Posterior vena cava (tissue), 2 donors: Measurements from ENCODE around the gene PSG7. TPM values are rescaled to one million over a fixed set of nuclear protein-coding genes. Genes with fewer than 3 reads are reported as not detected.
"Not testable (repeated sequence)": the region's sequence is repeated elsewhere in the genome, so short reads cannot be mapped to it uniquely, and the experiment has no call there.

Experiments
- DNase-seq: peaks from one replicate; pipeline ENCODE4 v3.0.0-alpha.2; 2020; ENCODE audit warnings: low spot score
- intact Hi-C, 2 donors: fragments of 100-400 bp; cut with DNase I; formaldehyde crosslinking; loops; one replicate each; pipeline versions ENCODE4 v1.14.1 to v1.14.2; 2022 to 2023
- total RNA-seq, 2 donors: library from RNA; stranded (reverse); fragmentation: NEBNext Ultra II Directional; extraction: Animal tissue kit (Norgen Biotek cat#: 25700); gene quantifications; one replicate each; pipeline ENCODE4 v1.2.1, GENCODE V29; 2021
- donor health status: DM: yes; HTN: yes; CAD: no.
- donor health status: DM: yes; HTN: yes; CAD: no.

PSG7 gene
- total RNA-seq, 2 donors from 2014 or later = not detected

DNA sequence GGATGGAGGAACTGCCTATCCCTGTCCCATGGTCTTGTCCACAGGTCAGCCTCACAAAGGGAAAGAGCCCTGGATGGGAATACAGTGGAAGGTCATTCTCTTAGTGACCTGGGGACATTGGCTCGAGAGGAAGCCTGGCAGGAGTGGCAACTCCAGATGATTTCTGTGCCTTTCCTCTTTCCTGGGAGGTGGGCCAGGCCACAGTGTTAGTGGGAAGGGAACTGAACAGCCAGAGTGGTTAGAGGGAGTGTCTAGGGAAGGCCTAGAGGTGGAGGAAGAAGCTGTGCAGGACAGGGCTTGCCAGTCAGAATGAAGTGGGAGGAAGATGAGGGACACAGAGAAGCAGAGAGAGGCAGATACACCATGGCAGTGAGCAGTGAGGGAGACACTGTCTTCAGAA is 61.1 kb downstream of the PSG7 start:
- not testable (repeated sequence) for DNase-seq

DNA sequence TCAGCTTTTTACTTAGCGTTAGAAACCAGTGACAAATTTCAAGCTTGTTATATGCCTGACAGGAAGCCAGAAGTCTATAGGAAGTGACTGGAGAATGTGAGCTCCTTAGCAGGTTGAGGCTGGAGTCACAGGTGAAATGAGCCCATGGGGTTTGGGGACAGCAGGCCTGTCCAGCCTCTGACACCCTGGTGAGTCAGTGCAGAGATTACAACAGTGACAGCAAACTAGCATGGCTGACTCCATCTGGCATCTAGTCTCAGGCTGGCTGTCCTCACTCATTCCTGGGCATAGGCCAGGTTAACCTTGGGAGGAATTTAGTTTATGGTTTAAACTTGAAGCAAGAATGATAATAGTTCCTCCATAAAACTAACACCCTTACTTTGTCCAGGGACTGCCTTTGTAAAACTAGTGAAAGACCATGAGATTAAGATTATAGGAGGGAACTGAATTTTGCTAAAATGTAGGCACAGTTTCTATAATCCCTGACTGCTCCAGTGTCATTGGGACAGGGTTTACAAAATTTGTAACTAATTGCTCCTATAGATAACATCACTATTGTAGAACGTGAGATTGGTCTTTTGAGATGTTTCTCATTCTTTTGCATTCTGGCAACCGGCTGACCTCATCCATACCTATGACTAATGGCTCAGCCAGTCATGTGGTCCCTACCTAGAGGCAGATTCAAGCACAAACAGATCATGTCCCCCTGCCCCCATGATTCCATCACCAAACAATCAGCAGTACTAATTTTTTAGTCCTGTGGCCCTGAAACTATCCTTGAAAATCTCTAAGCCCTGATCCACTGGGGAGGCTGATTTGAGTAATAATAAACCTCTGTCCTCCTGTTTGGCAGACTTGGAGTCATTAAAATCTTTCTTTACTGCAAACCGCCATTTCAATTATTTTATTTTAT is 61.9 kb downstream of the PSG7 start:
- DNase-seq, intact Hi-C loops: not testable (repeated sequence)

More for the DNA sequence above, 61.1 kb downstream of the PSG7 start:
- intact Hi-C loops = not testable (repeated sequence)

DNA sequence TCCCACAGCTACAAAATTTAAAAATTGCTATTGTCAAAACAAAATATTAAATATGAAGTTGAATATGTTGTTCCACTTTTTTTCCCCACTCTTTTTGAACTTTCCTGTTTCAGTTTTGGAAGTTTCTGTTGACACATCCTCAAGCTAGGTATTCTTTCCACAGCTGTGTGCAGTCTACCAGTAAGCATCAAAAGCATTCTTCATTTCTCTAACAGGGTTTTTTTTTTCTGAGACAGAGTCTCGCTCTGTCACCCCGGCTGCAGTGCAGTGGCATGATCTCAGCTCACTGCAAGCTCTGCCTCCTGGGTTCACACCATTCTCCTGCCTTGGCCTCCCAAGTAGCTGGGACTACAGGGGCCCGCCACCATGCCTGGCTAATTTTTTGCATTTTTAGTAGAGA is 62.9 kb downstream of the PSG7 start:
- DNase-seq, intact Hi-C loops: not testable (repeated sequence)

Other genes with a start within 250 kb of the PSG7 start
- not detected for gene PSG3, start 196.7 kb downstream of the PSG7 start, total RNA-seq
- gene PSG8, start 171.5 kb downstream of the PSG7 start, total RNA-seq = not detected
- gene PSG1, start 57.5 kb downstream of the PSG7 start, total RNA-seq = not detected
- gene PSG6, start 19.3 kb downstream of the PSG7 start, total RNA-seq = not detected
- not detected for gene PSG11, start 89.3 kb upstream of the PSG7 start, total RNA-seq
- gene PSG2, start 145.5 kb upstream of the PSG7 start, total RNA-seq = not detected
- gene PSG5, start 249.3 kb upstream of the PSG7 start, total RNA-seq = not detected